NCI-H1417 treated with DMSO at 0.1 percent for 48 hours (cell line): Measurements from ENCODE around the gene MAP3K14.

Experiments used
- DNase-seq: peaks from one replicate; lab custom pipeline; 2025; lab: John Stamatoyannopoulos, UW

Gene MAP3K14

DNA sequence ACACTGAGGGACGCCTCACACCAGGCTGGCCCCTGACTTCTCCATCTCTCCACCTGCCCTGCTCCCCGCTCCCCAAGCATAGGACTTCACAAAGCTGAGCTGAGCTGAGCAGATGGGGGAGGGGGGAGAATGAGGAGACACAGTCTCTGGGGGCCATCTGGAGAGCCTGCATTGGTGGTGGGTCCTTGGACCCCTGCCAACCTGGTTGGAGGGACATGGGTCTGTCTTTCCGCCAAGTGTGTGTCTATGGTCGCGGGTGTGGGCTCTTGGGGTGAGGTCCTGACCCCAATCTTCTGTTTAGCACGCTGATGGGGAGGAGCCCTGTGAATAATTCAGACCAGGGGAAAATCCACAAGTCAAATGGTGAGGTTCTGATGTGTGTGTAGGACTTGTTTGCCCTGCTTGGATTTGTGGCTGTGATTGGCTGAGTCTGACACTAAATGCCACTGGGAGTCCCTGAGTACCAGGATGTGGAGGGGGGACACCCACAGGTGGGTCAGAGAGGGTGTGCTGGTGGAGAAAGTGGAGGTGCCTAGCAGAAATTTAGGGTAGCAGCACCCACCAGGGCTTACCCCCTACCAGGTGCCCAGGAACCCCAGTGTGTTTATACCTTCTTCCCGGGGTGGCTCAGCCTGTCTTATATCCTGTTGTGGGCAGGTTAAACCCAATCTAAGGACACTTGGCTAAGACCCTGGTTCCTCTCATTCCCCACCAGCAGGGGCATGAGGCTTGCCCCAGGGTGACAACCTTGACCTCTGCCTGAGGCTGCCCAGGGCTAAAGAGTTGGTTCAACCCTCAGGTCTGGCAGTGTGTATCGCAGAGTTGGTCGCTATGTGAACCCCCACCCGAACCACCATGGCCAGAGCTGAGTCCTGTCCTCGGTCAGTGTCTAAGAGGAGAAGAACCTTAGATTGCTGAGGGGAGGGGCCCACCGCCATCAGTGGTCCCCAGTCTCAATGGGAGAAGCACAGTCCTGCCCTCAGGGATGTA is 93.0 kb downstream of the MAP3K14 start:
- no peak for DNase-seq

GRCh38 chr17:45222996-45223538 is 93.8 kb downstream of the MAP3K14 start:
- no peak for DNase-seq

- no peak for DNase-seq
These were observed 94.4 kb downstream of the MAP3K14 start for GRCh38 chr17:45222289-45222995.

DNA sequence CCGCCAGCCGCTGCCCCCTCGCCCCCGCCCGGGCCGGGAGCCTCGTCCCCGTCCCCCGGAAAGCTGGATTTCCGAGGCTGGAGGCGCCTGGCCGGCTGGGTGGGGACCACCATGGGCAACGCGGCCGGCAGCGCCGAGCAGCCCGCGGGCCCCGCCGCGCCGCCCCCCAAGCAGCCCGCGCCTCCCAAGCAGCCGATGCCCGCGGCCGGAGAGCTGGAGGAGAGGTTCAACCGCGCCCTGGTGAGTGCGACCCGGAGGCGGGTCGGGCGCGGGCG is 94.9 kb downstream of the MAP3K14 start:
- no peak for DNase-seq

DNA sequence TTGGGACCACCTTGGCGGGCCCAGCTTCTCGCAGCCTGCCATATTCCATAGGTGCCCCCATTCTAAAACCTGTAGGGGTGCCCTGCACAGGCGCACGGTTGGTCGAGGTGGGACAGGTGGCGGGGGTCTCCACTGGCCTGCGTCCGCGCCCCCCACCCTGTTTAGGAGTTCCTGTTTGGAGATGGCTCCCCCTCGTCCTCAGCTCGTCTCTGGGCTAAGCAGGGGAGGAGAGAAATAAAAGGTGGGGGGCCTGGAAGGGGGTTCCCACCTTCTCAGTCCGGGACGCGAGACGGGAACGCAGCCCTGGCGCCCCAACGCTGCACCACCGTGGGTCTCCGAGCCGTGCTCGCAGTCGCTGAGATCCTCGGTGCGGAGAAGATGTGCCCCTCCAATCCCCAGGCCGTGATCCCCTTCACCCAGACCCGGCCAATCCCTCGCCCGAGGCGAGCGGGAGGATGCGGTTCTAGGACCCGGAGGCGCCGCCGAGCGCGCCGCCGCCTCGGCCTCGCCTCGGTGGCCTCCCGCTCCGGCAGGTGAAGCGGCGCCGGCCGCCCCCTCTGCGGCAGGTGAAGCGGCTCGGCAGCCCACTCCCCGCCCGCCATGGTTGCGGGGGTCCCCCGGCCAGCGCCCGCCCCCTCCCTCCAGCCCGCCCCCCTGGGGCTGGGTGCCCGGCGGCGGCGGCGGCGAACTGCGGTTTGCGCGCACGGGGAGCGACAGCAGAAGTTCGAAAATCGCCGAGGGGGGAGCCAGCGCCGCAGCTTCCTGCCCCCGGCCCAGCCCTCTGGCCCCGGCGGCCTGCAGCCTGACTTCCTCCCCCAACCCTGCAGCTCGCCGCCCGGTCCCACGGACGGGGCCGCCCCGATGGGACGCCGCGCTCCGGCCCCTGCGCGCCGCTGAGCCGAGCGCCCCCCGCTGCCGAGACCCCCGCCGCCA is 95.5 kb downstream of the MAP3K14 start, which contains the start of gene FMNL1:
Gene FMNL1, plus strand, starts transcription at position 805 of the 933 bp plus-strand sequence. CDS start 240 bp downstream, outside the sequence.
- no peak for DNase-seq

DNA sequence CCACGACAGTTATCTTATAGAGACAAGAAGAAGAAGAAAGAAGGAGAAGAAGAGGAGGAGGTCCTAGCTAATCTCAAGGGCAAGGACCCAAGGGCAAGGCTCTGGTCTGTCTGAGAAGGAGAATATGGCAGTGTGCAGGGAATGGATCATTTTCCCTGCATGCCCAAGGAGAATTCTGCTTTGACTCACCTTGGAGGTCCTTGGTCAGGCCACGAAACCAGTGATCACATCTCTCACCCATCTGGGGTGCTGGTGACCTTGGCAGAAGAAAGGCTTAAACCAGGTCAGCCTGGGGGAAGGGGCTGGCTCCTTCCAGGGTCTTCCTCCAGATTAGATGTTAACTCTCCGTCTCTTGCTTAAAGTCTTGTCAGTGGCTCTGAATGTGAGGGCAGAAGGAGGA is 96.7 kb downstream of the MAP3K14 start:
- no peak for DNase-seq

DNA sequence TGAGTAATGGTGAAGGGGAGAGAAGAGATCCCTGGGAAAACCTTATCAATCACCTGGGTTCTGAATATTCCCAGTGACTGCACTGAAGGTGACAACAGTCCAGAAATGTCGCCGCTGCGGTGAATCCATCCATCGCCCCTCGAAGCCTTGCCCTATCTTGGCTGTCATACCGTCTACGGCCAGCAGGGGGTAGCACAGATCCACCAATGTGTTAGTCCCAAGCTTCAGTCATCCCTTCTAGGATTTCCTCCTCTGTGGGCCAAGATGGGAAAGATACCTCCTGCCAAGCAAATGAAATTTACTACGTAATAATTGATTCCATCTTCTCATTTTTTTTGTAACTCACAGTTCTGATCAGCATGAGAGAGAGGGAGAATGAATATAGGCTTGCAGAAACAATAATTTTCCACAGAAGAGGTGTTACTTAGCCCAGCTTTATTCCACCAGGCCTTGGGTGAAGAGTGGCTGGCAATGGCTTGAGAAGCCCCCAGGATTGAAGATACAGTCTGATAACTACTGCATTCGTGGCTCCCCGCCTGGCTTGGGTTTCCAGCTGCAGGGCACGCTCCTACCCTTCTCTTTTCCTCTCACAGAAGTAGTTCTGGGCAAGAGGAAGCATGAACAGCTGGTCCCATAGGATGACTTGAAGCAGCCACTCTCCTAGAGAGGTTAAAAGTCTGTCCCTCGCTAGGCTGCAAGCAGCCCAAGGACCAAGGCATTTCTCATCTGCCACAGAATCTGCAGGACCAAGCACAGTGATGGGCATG is 97.7 kb downstream of the MAP3K14 start:
- peak; percentile 60 for DNase-seq
